Smooth muscle cell of the brain vasculature (primary cell): ENCODE results near the gene CCDC27.

ENCODE experiments used
- DNase-seq: peaks from one replicate; pipeline ENCODE4 v3.0.0-alpha.2; 2012; ENCODE audit warnings: low read depth, low spot score

CCDC27 gene

DNA sequence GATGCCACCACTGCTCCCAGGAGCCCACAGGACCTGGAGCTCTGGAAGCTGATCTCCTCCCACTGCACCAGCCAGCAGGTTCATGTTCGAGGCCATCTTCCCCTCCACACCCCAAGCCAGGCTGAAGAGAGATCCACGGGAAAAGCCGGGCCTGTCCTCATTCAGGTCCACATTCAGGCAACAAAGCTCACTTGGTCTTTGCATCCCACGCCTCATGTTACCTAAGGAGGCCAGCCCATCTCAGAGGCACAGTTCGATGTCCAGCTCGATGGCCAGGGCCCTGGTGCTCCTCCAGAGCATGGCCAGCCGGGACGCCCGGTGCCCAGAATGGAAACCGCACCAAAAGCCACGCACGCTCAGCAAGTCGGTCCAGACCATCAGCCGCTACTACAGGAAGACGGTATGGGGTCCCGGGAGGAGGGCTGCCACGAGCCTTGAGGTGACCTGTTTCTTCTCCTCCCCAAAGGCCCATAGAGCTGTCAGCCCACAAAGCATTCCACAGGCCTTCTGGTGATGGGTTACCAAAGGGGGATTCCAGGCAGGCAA, at the start of gene CCDC27:
Gene CCDC27, plus strand, starts transcription at position 51 of the 546 bp plus-strand sequence. Its CDS starts 32 bp downstream, at position 83.
- DNase-seq, result no peak

DNA sequence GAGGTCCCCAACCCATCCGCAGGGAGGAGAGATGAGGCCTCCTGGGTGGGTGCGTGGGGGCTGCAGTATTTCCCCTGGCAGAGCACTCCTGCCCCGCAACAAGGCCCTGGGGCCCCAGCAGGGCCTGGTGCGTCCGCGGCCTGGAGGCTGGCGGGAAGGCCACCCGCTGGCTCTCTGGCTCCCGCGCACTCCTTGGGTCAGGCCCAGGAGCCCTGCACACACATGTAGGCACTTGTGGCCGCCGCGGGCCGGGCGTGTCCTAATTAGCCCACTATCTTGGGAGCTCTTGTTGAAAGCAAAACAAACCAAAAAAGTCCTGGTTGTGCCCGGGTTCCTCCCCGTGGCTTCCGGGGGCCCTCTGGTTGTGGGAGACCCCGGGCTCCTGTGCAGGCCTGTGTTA, 49.7 kb upstream of the CCDC27 start:
- no peak for DNase-seq

DNA sequence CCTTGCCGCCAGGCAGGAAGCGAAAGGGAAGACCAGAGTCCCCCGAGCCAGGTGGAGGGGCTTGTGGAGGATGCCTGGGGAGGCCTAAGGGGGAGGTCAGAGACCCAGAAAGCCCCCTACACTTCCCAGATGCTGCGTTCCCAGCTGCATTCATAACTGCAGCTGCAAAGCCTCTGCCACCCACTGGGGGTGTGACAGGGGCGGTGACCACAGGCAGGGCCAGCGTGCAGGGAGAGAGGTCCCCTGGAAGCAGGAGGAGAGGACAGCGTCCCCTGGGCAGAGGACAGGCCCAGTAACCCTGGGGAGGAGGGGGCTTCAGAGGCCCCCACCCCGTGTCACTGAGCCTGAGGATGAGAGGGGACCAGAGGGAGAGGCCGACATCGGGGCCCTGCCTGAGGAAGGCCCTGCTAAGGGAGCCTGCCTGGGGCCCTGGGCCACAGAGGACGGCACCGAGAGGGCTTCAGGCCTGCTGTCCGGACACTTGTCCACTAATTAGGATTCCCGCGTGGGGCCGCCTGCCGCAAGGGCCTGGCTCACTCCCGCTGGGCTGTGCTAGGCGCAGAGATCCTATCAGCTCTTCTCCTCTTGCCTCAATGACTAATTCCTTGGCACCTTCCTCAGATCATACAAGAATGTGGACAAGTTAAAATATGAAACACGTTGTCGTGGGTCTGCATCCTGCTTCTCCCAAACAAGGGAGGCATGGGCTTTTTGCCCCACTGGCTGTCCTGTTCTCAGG, 49.1 kb upstream of the CCDC27 start:
- no peak for DNase-seq

DNA sequence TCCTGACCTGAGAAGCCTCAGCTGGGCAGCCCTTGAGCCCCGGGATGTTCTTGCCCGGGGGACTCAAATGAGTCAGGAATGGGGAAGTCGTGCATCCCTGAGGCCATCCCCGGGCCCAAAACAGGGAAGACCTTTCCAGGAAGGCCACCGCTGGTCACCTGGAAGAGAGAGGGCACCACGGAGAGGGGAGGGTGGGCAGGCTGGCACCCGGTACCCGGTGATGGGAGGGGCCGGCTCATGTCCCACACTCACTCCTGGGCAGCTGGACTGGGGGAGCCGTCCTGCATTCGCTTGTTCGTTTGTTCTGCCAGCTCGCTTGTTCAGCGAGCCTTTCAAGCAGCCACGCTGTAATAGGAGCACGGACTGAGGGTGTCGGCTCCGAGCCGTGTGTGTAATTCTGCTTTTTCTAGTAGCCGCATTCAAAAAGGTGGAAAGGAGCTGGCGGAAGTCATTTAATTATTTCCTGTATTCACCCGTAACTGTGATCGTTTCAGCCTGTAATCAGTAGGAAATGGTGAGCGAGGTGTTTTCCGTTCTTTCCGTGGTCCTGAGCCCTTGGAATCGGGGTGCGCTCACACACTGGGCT, 48.4 kb upstream of the CCDC27 start:
- DNase-seq, result no peak

DNA sequence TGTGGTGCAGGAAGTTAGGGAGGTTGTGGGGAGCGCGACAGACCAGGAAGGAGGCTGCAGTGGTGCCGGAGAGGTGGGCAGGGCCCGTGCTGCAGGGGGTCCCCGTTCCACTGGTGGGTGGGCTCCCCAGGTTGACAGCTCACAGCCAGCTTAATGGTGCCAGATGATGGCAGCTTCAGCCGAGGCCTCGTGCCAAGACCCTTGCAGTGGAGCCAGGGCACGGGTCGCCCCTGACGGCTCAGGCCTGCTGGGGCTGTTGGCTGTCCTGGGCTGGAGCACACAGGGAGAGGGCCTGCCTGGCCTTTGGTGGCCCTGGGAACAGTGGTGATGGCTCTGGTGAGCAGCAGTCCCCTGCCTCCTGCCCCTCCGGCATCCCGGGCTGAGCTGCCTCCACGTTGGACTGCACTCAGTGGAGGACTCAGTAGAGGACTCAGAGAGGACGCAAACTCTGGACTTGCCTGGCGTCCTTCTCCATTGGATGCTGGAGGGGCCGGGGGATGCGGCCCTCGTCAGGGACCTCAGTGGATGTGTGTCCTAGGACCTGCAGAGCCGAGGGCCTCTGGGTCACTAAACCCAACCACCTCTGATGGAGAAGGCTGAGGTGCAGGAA, 46.8 kb upstream of the CCDC27 start:
- DNase-seq, result no peak

DNA sequence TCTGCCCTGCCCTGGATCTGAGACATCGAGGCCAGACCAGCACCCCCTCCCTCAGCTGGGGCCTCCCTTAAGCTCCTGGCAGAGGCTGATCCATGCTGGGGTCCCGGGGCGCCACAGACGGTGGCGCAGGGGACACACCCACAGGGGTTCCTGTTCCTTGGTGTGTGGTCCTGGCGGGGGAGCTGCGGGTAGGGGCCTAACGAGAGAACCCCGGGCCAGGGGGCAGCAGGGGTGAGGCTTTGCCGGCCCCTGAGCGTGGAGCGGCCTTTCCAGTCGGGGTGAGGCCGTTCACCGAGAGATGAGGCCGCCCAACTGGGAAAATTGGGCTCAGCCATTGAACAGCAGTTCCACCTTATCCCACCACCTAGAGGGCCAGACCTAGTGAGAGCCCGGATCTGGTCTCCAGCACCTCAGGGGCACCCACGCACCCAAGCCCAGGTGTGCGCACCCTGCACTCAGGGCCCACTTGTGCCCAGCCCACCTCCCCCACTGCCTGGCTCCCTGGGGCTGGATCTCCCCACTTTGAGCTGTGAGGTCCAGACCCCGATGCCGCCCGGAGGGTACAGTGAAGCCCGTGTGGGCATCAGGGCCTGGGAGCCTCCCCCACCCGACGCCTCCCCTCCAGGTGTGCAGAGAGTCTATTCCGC, 45.5 kb upstream of the CCDC27 start:
- DNase-seq, result no peak

DNA sequence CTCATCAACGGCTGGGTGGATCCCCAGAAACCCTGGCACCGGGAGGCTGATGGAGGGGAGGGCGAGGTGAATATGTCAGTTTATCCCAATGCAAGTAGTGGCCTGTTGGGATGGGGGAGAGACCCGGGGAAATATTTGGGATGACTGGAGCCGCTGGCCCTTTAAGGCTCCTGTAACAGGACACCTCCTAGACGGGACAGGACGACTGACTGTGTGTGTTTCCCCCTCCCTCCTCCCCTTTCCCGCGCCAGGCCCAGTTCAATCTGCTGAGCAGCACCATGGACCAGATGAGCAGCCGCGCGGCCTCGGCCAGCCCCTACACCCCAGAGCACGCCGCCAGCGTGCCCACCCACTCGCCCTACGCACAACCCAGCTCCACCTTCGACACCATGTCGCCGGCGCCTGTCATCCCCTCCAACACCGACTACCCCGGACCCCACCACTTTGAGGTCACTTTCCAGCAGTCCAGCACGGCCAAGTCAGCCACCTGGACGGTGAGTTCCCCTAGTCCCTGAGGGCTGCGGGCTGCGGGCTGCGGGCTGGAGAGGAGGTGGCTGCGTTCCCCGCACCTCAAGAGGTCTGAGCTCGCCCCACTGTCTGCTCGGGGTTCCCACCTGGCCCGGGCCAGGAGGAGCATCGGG, 44.8 kb upstream of the CCDC27 start:
- DNase-seq, result no peak

DNA sequence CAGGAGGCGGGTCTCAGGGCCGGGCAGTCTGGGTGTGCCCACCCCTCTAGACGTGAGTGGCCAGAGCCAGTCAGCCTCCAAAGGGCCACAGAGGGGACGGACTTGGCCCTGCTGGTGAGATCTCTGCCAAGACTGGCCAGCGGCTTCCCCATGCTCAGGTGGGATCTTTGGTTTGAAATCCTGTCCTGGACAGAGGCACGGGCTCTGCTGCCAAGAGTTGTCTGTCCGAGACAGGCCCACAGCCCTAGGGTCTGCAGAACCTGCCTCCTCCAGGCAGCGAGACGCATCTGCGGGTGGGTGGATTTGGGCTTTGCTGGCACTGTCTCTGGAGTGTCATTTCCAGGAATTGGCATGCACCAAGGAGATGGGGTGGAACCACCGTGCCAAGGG, 44.3 kb upstream of the CCDC27 start:
- no peak for DNase-seq

DNA sequence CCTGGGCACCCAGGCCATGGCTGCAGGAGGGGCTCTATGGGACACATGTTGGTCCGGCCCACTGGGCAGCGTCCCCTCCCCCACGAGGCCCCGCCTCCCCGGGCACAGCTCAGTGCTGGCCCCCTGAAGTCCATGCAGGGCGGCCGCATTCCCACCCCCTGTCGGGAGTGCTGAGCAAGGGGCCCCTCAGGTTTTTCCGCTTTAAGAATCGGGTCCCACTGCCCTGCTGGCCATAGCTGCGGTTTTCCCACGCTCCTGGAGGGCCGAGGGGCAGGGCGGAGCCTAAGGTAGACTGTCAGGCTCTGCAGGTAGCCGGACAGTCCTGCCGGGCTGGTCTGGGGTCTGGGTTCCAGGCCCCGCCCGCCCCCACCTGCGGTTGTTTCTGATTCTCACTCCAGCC, 43.5 kb upstream of the CCDC27 start:
- DNase-seq, result no peak

DNA sequence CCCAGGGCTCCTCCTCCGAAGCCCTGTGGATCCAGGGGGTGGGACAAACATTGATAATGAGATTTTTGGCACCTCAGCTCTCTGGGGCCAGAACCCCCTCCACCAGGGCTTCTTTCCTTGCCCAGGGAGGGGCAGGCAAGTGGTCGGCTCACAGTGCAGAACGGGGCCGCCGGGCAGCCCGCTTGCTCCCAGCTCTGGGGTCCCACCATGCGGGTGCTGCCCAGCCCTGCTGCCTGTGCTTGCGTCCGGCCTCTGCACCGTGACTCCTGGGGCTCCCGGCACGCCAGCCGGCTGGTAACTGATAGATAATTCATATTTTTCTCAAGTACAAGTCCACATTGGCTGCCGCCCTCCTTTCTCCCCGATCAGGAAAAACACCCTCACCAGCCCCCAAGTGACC, 42.0 kb upstream of the CCDC27 start:
- no peak for DNase-seq

DNA sequence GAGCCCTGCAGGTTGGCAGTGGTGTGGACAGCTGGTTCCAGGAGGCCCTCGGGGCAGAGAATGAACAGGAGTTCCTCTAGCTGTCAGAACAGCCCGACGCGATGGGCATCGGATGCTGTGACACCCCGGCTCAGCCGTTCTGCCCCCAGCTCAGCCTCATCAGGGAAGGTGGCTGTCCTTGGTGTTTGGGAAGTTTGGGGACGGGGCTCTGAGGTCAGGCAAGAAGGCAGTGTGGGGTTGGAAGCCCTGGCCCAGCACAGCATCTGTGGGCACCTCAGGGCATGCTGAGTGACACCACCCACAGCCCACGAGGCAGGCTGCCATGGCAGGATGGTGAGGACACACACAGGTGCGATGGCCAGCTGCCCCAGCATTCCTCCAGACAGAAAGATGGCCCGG, 40.9 kb upstream of the CCDC27 start:
- DNase-seq, result no peak

DNA sequence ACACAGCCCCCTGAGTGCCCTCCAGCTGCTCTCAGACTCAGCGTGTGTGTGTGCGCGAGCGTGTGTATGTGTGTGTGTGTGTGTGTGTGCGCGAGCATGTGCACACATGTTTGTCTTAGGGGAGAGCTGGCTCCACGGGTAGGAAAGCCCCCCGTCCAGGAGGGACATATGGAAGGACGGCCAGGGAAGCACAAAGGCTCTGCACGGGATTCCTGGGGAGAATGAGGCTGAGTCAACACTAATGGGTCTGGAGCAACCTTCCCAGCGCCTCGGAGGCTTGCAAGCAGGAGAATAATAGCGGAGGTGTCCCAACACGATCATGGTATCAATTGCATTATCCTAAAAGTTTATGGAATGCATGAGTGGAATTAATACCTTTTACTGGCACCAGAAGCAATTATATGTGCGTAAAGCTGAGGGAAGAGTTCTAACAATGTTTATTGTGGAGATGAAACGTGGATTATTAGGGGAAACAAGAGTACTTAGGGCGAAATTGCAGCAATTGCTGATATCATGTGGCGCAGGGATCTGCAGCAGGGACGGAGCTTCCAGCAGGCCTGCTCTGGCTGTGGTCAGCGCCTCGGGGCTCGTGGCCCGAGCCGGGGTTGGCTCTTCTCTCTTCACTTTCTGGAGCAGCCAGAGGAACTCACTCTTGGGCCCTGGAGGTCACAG, 40.3 kb upstream of the CCDC27 start:
- DNase-seq, result no peak

DNA sequence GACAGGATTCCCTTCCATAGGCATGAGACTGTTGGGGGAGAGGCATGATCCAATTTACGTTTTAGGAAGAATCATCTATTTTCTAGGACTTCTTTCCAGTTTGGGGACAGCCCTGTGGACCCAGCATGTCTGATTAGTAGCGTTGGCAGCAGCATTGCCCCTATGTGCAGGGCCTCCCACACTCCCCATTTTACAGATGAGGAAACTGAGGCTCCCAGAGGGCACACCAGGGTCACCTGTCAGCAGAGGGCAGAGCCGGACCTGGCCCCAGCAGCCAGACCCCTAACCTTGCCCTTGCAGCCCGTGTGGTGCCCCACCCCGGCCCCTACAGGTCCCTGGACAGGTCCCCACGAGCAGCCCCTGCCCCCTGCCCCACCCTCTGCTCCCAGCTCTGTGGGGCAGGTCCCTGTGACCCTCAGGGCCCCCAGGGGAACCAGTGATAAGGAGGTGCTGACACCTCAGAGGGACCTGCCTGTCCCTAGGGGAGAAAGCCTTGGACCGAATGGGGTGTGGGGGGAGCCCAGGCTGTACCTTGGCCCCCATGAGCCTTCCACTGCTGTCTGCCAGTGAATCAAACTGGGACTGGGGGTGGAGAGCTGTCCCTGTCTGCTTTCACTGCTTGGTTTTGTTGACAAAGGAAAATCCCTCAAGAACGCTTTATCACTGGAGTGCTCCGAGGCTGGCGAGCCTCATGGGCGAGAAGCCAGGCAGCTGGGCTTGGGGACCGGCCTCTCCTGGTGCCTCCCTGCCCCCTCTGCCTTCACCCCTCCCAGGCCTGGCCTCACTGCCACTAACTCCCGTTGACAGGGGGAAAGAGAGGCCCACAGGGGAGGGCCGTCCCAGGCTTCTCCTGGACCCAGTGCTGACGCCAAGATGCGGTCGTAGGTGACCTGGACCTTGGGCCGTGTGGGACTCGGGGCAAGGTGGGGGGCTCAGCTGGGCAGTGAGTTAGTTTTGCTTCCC, 39.4 kb upstream of the CCDC27 start:
- no peak for DNase-seq

DNA sequence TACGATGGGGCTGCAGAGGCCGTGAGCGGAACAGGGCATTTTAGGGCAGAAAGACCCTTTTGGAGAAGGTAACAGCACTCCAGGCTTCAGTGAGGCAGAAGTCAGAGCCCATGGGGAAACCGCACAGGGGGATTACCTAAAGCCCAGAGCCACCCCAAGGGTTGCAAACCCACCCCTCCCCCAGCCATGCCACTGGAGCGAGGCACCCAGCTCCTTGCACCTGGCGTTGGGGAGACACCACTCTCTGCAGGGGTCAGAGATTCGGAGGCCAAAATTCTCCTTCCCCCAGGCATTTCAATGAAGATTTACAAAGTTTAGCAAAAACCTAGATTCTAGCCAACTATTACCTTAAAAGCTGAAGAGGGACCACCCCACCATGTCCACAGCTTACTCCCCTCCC, 38.4 kb upstream of the CCDC27 start:
- DNase-seq, result no peak

DNA sequence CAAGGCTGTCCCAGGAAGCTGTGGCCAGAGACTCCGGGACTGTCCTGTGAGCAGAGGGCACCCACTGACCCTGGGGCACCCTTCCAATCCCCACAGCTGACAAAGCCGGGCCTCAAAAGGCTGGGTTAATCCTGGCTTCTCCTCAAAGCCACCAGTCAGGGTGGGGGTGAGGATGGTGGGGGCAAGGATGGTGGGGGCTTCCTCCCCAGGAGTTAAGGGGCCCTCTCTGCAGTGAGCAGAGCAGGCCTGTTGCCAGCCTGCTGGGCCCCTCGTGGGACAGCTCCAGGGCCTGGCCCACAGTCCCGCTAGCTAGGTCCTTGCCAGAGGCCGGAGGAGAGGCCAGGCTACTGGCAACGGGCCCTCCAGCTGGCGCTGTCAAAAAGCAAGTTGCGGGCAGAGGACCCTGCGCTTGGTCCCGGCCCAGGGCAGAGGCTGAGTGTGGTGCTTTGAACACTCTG, 37.9 kb upstream of the CCDC27 start:
- DNase-seq, result no peak

DNA sequence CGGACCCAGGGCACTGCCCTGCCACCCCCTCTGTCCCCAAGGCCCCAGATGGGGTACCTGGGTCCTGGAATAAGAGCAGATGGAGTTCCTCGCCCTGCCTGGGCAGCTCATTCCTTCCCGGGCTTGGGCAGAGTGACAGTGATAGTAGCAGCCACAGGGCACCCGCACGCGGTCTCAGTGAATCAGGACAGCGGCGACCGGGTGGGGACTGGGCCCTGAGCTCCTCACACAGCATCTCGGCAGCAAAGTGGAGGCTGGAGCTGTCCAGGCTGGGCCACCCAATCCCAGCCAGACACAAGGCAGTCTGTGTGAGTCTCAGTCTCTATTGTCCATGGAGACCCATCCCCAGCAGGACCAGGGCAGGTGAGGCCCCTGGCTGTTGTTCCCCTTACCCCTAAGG, 37.4 kb upstream of the CCDC27 start:
- no peak for DNase-seq

DNA sequence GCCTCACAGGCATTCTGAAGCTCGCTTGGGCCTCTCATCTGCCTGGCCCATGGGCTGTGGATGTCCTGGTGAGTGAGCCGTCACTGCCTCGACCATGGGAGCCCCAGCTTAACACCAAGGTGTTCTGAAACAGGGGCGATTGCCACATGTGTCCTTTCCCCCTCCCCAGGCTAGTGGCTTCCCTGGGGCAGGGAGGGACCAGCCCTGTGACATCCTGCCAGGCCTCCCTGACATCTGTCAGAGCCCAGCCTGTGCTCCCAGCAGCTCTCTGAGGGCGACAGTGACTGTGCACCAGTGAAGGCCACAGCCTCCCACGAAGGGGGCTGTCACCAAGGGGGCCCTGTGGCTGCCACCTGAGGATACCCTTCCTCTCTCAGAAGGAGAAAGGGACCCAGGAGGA, 35.9 kb upstream of the CCDC27 start:
- DNase-seq, result no peak

DNA sequence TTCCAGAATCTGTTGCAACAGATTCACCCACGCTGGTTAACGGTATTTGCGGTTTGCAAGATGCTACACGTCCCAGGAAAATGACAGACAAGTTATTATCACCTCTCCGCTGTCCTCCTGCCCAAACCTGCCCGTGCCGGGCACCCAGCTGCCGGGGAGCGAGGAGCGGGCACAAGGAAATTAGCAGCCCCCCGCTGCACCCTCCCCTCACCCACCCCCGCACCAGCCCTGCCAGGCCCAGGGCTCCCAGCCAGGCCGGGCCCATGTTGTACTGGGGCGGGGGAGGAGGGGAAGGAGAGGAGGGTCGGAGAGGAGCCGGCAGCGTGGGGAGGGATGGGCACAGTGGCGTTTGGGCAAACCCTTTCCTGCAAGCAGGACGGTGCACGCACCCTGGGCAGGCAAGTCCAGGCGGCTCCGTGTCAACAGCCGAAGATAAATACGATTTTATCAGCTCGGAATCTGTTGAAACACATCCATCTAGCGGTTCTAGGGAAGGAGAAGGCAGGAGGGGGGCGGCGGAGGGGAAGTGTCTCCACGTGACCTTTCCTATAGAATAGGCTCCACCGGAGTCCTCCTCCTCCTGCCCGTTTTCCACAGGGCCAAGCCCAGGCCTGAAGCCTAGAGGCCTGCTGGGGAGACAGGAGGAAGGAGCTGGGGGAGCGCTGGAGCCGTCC, 35.1 kb upstream of the CCDC27 start:
- DNase-seq, result no peak
